ENCODE measurements around the gene RNF212B.
"Not testable (repeated sequence)": the region's sequence is repeated elsewhere in the genome, so short reads cannot be mapped to it uniquely, and the experiment has no call there.

The RNF212B gene

DNA sequence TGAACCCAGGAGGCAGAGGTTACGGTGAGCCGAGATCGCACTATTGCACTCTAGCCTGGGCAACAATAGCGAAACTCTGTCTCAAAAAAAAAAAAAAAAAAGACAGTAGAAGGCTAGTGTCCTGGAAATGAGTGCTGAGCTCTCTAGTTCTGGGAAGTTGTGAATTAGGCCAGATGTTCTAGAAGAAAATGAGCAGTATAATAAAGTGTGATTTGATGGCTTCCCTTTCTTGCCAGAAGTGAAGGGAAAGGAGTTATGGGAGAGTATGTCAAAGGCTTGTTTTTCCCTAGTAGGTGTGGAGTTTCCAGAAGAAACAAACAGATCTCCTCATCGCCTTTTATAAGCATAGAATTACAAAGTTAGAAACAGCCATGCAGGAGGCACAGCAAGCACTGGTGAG is 20.5 kb downstream of the RNF212B start:
- no peaks in the 10 kb centered on the region for H3K9me3 ChIP-seq (ENCODE audit: control insufficient read depth, insufficient read depth, low read length)
- no peaks in the 10 kb centered on the region for H3K4me1 ChIP-seq (ENCODE audit: control insufficient read depth, low read length)
- H3F3A ChIP-seq (ENCODE audit: control insufficient read depth, insufficient read depth), result no peaks in the 10 kb centered on the region
- H3K4me2 ChIP-seq (ENCODE audit: low read length), result no peak overlapping the region
- H3K27me3 ChIP-seq (ENCODE audit: control insufficient read depth, low read length), result peaks cover 24% of the 10 kb centered on the region
- no peaks in the 10 kb centered on the region for H3K9me2 ChIP-seq (replicated peaks; ENCODE audit: control insufficient read depth, low read length)
- H3K27ac ChIP-seq (ENCODE audit: low read depth, low read length), result no peak overlapping the region
- no peak for TF ChIP-seq CTCF (IDR thresholded peaks at IDR 0.05; ENCODE audit: low read depth, low read length, poor library complexity, severe bottlenecking)
- no peak for TF ChIP-seq EZH2phosphoT487 (IDR thresholded peaks at IDR 0.05; ENCODE audit: borderline replicate concordance, low read length)
- no peak overlapping the region for H3K4me3 ChIP-seq (ENCODE audit: low read length)
- no peaks in the 10 kb centered on the region for H3K36me3 ChIP-seq (ENCODE audit: control insufficient read depth, low read length)
- no peaks in the 10 kb centered on the region for H4K20me1 ChIP-seq (ENCODE audit: control insufficient read depth, insufficient read depth, low read depth, low read length)
- no peaks in the 10 kb centered on the region for H3K79me2 ChIP-seq (ENCODE audit: control insufficient read depth, low read length)

DNA sequence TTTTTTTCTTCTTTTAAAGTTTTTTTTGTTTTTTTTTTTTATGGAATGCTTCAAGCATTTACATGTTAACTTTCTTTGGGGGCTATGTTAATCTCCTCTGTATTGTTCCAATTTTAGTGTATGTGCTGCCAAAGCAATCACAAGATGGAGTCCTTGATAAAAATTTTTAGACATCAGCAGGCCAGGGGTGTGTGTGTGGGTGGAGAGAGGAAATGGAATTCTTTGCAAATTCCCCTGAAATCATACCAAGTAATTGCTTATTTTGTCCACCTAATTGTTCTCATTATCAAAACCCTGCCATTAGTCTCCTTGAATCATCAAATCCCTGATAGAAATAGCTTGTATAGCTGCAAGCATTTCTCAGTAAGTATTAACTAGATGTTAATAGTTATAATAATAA is 21.7 kb downstream of the RNF212B start:
- Histone ChIP-seq H3K79me2 (ENCODE audit: control insufficient read depth, low read length) (no peaks in the 10 kb centered on the region), H3K9me3 (ENCODE audit: control insufficient read depth, insufficient read depth, low read length) (no peaks in the 10 kb centered on the region), H3K36me3 (ENCODE audit: control insufficient read depth, low read length) (no peaks in the 10 kb centered on the region), H3K27ac (ENCODE audit: low read depth, low read length) (no peak overlapping the region), H3K4me3 (ENCODE audit: low read length) (no peak overlapping the region), H3K27me3 (ENCODE audit: control insufficient read depth, low read length) (peaks cover 24% of the 10 kb centered on the region), H3K9me2 (replicated peaks; ENCODE audit: control insufficient read depth, low read length) (no peaks in the 10 kb centered on the region), H3K4me1 (ENCODE audit: control insufficient read depth, low read length) (no peaks in the 10 kb centered on the region), H3K4me2 (ENCODE audit: low read length) (no peak overlapping the region), H3F3A (ENCODE audit: control insufficient read depth, insufficient read depth) (no peaks in the 10 kb centered on the region), H4K20me1 (ENCODE audit: control insufficient read depth, insufficient read depth, low read depth, low read length) (no peaks in the 10 kb centered on the region)
- TF ChIP-seq EZH2phosphoT487 (IDR thresholded peaks at IDR 0.05; ENCODE audit: borderline replicate concordance, low read length), result no peak
- TF ChIP-seq CTCF (IDR thresholded peaks at IDR 0.05; ENCODE audit: low read depth, low read length, poor library complexity, severe bottlenecking), result no peak

- H3K9me3 ChIP-seq (ENCODE audit: control insufficient read depth, insufficient read depth, low read length); H3K4me1 ChIP-seq (ENCODE audit: control insufficient read depth, low read length); H3F3A ChIP-seq (ENCODE audit: control insufficient read depth, insufficient read depth); H3K36me3 ChIP-seq (ENCODE audit: control insufficient read depth, low read length); H3K27ac ChIP-seq (ENCODE audit: low read depth, low read length); H3K4me2 ChIP-seq (ENCODE audit: low read length); H3K79me2 ChIP-seq (ENCODE audit: control insufficient read depth, low read length); H3K4me3 ChIP-seq (ENCODE audit: low read length); H3K9me2 ChIP-seq (replicated peaks; ENCODE audit: control insufficient read depth, low read length); H4K20me1 ChIP-seq (ENCODE audit: control insufficient read depth, insufficient read depth, low read depth, low read length): not testable (repeated sequence)
- peaks cover 15% of the 10 kb centered on the region for H3K27me3 ChIP-seq (ENCODE audit: control insufficient read depth, low read length)
These were observed 23.1 kb downstream of the RNF212B start for GRCh38 chr14:23260849-23261248.

- Histone ChIP-seq H3K9me3 (ENCODE audit: control insufficient read depth, insufficient read depth, low read length) (no peaks in the 10 kb centered on the region), H3K4me1 (ENCODE audit: control insufficient read depth, low read length) (no peaks in the 10 kb centered on the region), H3F3A (ENCODE audit: control insufficient read depth, insufficient read depth) (0 out of 2 replicates have a peak, but pooled peaks cover 3% of the 10 kb centered on the region), H3K9me2 (replicated peaks; ENCODE audit: control insufficient read depth, low read length) (no peaks in the 10 kb centered on the region), H3K27me3 (ENCODE audit: control insufficient read depth, low read length) (no peaks in the 10 kb centered on the region), H3K79me2 (ENCODE audit: control insufficient read depth, low read length) (no peaks in the 10 kb centered on the region), H4K20me1 (ENCODE audit: control insufficient read depth, insufficient read depth, low read depth, low read length) (no peaks in the 10 kb centered on the region), H3K4me2 (ENCODE audit: low read length) (no peak overlapping the region), H3K4me3 (ENCODE audit: low read length) (no peak overlapping the region), H3K36me3 (ENCODE audit: control insufficient read depth, low read length) (no peaks in the 10 kb centered on the region), H3K27ac (ENCODE audit: low read depth, low read length) (no peak overlapping the region)
- TF ChIP-seq EZH2phosphoT487 (IDR thresholded peaks at IDR 0.05; ENCODE audit: borderline replicate concordance, low read length) (no peak), CTCF (IDR thresholded peaks at IDR 0.05; ENCODE audit: low read depth, low read length, poor library complexity, severe bottlenecking) (no peak)
These were observed 31.5 kb downstream of the RNF212B start for GRCh38 chr14:23269193-23269592.

Data from DOHH2 (cell line).